ENCODE results near the gene PAM.

DNA sequence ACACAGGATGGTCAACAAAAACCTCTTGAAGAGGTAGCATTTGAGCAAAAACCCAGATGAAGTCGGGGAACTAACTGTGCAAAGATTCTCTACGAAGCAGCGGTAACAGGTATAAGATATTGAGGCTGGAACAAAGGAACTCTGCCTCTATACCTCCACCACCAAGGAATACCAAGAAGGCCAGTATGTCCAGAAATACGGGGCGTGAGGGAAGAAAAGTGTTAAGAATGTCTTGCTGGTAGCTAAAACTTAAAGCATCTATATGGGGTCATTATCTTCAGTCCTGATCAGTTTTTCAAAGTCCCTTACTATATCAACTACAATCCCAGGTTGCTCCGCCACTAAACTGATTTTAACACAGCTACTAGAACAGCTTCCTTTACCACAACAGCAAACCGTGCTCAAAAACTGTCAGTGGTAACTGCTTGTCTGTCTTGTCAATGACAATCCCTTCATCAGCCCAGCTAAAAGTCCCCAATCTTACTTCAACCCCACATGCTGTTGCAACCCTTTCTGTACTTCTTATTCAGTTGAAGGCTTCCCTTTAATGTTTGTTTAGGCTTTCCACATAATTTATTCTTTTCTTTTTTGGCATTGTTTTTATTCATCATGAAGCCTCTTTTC lies 9.4 kb downstream of the PAM start:
- TF ChIP-seq, protein P1, sequence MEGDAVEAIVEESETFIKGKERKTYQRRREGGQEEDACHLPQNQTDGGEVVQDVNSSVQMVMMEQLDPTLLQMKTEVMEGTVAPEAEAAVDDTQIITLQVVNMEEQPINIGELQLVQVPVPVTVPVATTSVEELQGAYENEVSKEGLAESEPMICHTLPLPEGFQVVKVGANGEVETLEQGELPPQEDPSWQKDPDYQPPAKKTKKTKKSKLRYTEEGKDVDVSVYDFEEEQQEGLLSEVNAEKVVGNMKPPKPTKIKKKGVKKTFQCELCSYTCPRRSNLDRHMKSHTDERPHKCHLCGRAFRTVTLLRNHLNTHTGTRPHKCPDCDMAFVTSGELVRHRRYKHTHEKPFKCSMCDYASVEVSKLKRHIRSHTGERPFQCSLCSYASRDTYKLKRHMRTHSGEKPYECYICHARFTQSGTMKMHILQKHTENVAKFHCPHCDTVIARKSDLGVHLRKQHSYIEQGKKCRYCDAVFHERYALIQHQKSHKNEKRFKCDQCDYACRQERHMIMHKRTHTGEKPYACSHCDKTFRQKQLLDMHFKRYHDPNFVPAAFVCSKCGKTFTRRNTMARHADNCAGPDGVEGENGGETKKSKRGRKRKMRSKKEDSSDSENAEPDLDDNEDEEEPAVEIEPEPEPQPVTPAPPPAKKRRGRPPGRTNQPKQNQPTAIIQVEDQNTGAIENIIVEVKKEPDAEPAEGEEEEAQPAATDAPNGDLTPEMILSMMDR (conservative IDR thresholded peaks at IDR 0.05; ENCODE audit: low read length), result no peak
- no peak for TF ChIP-seq EZH2phosphoT487 (IDR thresholded peaks at IDR 0.05; ENCODE audit: borderline replicate concordance, low read depth, low read length)

Data from OCI-LY7 (cell line).